ENCODE data around the gene PHF21B. TPM values are rescaled to one million over a fixed set of nuclear protein-coding genes. Genes with fewer than 3 reads are reported as not detected.

PHF21B gene
- total and polyA plus RNA-seq, 2 of the 8 experiments (the other 6 are each of a cell fraction or from before 2014, with no cell fraction given), result 19.3 to 68.1 TPM

- Histone ChIP-seq H3K27me3 (replicated peaks in 1 of 4; ENCODE audit: control insufficient read depth in 3 of 4, extremely low read depth in 1 of 4, insufficient read depth in 3 of 4, low read length in 3 of 4) (no peaks in the 10 kb centered on the region), H3K9me3 (ENCODE audit: insufficient read depth in 2 of 2, low read depth in 1 of 2, low read length in 1 of 2) (no peaks in the 10 kb centered on the region), H2BK12ac (ENCODE audit: low read depth, low read length) (no peak overlapping the region), H2BK5ac (ENCODE audit: low read depth, low read length) (no peak overlapping the region), H2BK20ac (ENCODE audit: low read length) (no peak overlapping the region), H3K23me2 (ENCODE audit: low read depth, low read length) (no peaks in the 10 kb centered on the region), H4K5ac (ENCODE audit: insufficient read length, low read depth, low read length) (no peak overlapping the region), H3K27ac (ENCODE audit: low read depth, low read length) (no peak overlapping the region), H4K20me1 (replicated peaks in 1 of 2; ENCODE audit: control insufficient read depth in 1 of 2, insufficient read depth in 2 of 2, low read length in 2 of 2) (peaks cover 60 to 67% of the 10 kb centered on the region in 2 experiments), H3K4ac (replicated peaks; ENCODE audit: insufficient read length, low read depth, low read length) (no peak overlapping the region), H4K8ac (ENCODE audit: extremely low read depth, insufficient read depth, low read length) (no peak overlapping the region), H3K79me2 (ENCODE audit: control insufficient read depth in 1 of 2, insufficient read depth in 2 of 2, low read length in 2 of 2) (peaks cover 41 to 99% of the 10 kb centered on the region in 2 experiments), H3K36me3 (ENCODE audit: control insufficient read depth in 2 of 4, insufficient read depth in 4 of 4, low read length in 3 of 4) (peaks cover 0 to 59% (median 21%) of the 10 kb centered on the region in 4 experiments; a peak in 5 of 8 replicates), H3K4me1 (replicated peaks in 1 of 4; ENCODE audit: control insufficient read depth in 3 of 4, insufficient read depth in 4 of 4, low read length in 3 of 4) (peaks cover 0 to 14% (median 5%) of the 10 kb centered on the region in 4 experiments; a peak in 4 of 7 replicates), H3K23ac (ENCODE audit: insufficient read length) (no peak overlapping the region), H2BK120ac (replicated peaks; ENCODE audit: low read depth, low read length) (no peak overlapping the region), H2AK5ac (ENCODE audit: low read depth, low read length) (no peak overlapping the region), H2BK15ac (ENCODE audit: low read length) (no peak overlapping the region), H4K91ac (replicated peaks; ENCODE audit: insufficient read length, low read length) (no peak overlapping the region), H3K4me2 (ENCODE audit: insufficient read depth in 1 of 2, low read depth in 2 of 2, low read length in 2 of 2) (no peak overlapping the region), H3K4me3 (ENCODE audit: extremely low read depth in 1 of 4, insufficient read depth in 2 of 4, low read depth in 3 of 4, low read length in 4 of 4) (no peak overlapping the region), H3K79me1 (ENCODE audit: low read depth, low read length) (peaks cover 53% of the 10 kb centered on the region), H3K9ac (replicated peaks in 1 of 4; ENCODE audit: extremely low read depth in 1 of 4, low read depth in 3 of 4, low read length in 3 of 4) (no peak overlapping the region), H3K56ac (replicated peaks; ENCODE audit: insufficient read length, low read depth, low read length) (no peak overlapping the region), H3K14ac (ENCODE audit: insufficient read length) (no peak overlapping the region), H2AFZ (ENCODE audit: low read length) (no peak overlapping the region), H3K18ac (ENCODE audit: extremely low read depth, low read length) (no peak overlapping the region)
- CTCF ChIA-PET (ENCODE audit: partially characterized antibody), result interaction anchor here (1.2 to 1.4 kb wide), 2 partner anchors 15 to 90 kb away, joined by 3 to 4 read pairs; no protein-coding TSS in a partner anchor
- POLR2A ChIA-PET (ENCODE audit: partially characterized antibody), result interaction anchor here (1.0 to 11.3 kb wide), 4 partner anchors 9 to 90 kb away, joined by 3 to 224 read pairs (median 112); partner anchors contain the start of gene PHF21B
- WGBS, 2 experiments (ENCODE audit: extremely low coverage in 1 of 2, insufficient coverage in 1 of 2, insufficient read length in 1 of 2, insufficient replicate concordance in 2 of 2, low coverage in 1 of 2, low lambda C conversion rate in 2 of 2, missing lambda C conversion rate in 1 of 2), result 95% methylated on average over 11 of the region's 13 CpGs; no CpG with 5 or more reads in 1 of the 2 experiments
- no peak for FAIRE-seq
- no peak for DNase-seq (ENCODE audit: low read depth in 1 of 2, low spot score in 2 of 2)
- TF ChIP-seq ATF2 (IDR thresholded peaks at IDR 0.05; ENCODE audit: low read length) (no peak), TCF12 (IDR thresholded peaks at IDR 0.05; ENCODE audit: low read depth, low read length) (no peak), CEBPB (IDR thresholded peaks at IDR 0.05; ENCODE audit: low read depth, low read length) (no peak), RAD21 (IDR thresholded peaks at IDR 0.05 in 1 of 2, conservative IDR thresholded peaks at IDR 0.05 in 1 of 2; ENCODE audit: low read depth in 2 of 2, low read length in 2 of 2) (no peak), CBX5 (IDR thresholded peaks at IDR 0.05; ENCODE audit: low read depth, low read length) (no peak), KDM1A (IDR thresholded peaks at IDR 0.05; ENCODE audit: borderline replicate concordance, low read length) (no peak)
Observed at GRCh38 chr22:44992166-44992565, 17.6 kb downstream of the PHF21B start.

Data from H1 (cell line).